GM12891 (cell line): ENCODE results near the gene SHLD2.

Experiments
- PAX5 ChIP-seq: IDR thresholded peaks from 2 replicates; pipeline ENCODE4 v1.6.1; 2011; ENCODE audit warnings: low read length, moderate library complexity, mild to moderate bottlenecking; ENCODE audit not compliant: insufficient read depth, severe bottlenecking
- POLR2A ChIP-seq: IDR thresholded peaks from 2 replicates; pipeline ENCODE4 v1.6.1; 2011; ENCODE audit warnings: low read depth, low read length, control low read depth
- POLR2AphosphoS5 ChIP-seq: IDR thresholded peaks from 2 replicates; pipeline ENCODE4 v1.6.1; 2011; ENCODE audit warnings: low read depth, low read length, control low read depth
- POU2F2 ChIP-seq: IDR thresholded peaks from 2 replicates; pipeline ENCODE4 v1.6.1; 2011; ENCODE audit warnings: low read depth, mild to moderate bottlenecking, control low read depth, low read length, moderate library complexity
- SPI1 ChIP-seq: IDR thresholded peaks from 2 replicates; pipeline ENCODE4 v1.6.1; 2011; ENCODE audit warnings: low read depth, low read length, control low read depth
- TAF1 ChIP-seq: IDR thresholded peaks from 2 replicates; pipeline ENCODE4 v1.6.1; 2011; ENCODE audit warnings: low read depth, low read length, control low read depth

DNA sequence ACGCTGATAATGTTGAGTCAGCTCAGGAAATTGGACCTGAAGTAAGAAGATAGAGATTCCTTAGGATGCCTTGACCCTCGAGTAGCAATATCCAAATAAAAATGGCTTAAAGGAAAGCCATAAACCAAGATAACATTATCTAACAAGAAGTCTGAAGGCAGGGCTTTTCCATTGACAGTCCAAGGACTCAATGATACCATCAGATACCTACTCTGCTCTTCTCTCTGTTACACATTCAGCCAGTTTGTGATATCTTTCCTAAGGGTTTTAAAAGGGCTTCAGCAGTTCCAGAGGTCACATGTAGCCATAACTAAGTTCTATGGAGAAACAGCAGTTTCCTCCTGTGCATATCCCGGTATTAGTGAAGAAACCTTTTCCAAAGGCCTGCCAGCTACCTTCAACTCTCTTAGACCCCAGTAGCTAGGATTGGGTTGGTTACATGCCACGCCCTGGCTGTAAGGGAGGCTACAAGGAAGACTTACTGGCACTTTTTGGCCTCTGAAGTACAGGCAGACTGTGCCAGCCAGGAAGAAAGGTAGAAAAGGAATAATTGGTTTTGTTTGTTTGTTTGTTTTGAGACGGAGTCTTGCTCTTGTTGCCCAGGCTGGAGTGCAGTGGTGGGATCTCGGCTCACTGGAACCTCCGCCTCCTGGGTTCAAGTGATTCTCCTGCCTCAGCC is 10.6 kb downstream of the SHLD2 start:
- TF ChIP-seq POLR2AphosphoS5 (no peak), POLR2A (no peak), TAF1 (no peak), POU2F2 (no peak), SPI1 (no peak), PAX5 (no peak)
